GM21381 (cell line): ENCODE data around the gene CDHR2.
"Not testable (repeated sequence)": the region's sequence is repeated elsewhere in the genome, so short reads cannot be mapped to it uniquely, and the experiment has no call there.

Source experiments
- ATAC-seq: cut with Tn5 transposase; IDR thresholded peaks from one replicate; pipeline ENCODE4 v1.9.1; 2021; ENCODE audit warnings: mild to moderate bottlenecking, moderate library complexity; ENCODE audit not compliant: unreplicated experiment

Gene CDHR2

GRCh38 chr5:176538230-176538988, 10.7 kb upstream of the CDHR2 start:
- ATAC-seq, result no peak

- no peak for ATAC-seq
These were observed 10.2 kb upstream of the CDHR2 start for GRCh38 chr5:176538989-176539384.

- ATAC-seq, result no peak
These were observed 8.7 kb upstream of the CDHR2 start for GRCh38 chr5:176540476-176540899.

- ATAC-seq, result no peak
These were observed 8.2 kb upstream of the CDHR2 start for GRCh38 chr5:176540956-176541337.

- ATAC-seq, result no peak
These were observed 7.6 kb upstream of the CDHR2 start for GRCh38 chr5:176541338-176542134.

GRCh38 chr5:176542135-176542595, 7.0 kb upstream of the CDHR2 start:
- no peak for ATAC-seq

- peak; percentile 45 for ATAC-seq
These were observed 6.3 kb upstream of the CDHR2 start for GRCh38 chr5:176542596-176543427.

GRCh38 chr5:176543428-176544182, 5.5 kb upstream of the CDHR2 start:
- peak; percentile 72 for ATAC-seq

- no peak for ATAC-seq
These were observed 3.8 kb upstream of the CDHR2 start for GRCh38 chr5:176545388-176545736.

- ATAC-seq, result no peak
These were observed 3.2 kb upstream of the CDHR2 start for GRCh38 chr5:176545737-176546509.

- ATAC-seq, result no peak
These were observed 1.3 kb upstream of the CDHR2 start for GRCh38 chr5:176547802-176548201.

GRCh38 chr5:176549871-176550270, 729 bp downstream of the CDHR2 start:
- ATAC-seq, result no peak

- no peak for ATAC-seq
These were observed 1.2 kb downstream of the CDHR2 start for GRCh38 chr5:176550275-176550831.

- not testable (repeated sequence) for ATAC-seq
These were observed 1.8 kb downstream of the CDHR2 start for GRCh38 chr5:176550937-176551336.

GRCh38 chr5:176552332-176552869, 3.3 kb downstream of the CDHR2 start:
- ATAC-seq, result no peak

- no peak for ATAC-seq
These were observed 4.3 kb downstream of the CDHR2 start for GRCh38 chr5:176553260-176554085.

- ATAC-seq, result no peak
These were observed 8.7 kb downstream of the CDHR2 start for GRCh38 chr5:176557846-176558245.

- no peak for ATAC-seq
These were observed 10.5 kb downstream of the CDHR2 start for GRCh38 chr5:176559683-176560082.
